Endothelial cell of umbilical vein (primary cell): Measurements from ENCODE around the gene MAP3K21. TPM values are rescaled to one million over a fixed set of nuclear protein-coding genes. Genes with fewer than 3 reads are reported as not detected.

ENCODE experiments used
- BruUV-seq: library from RNA; stranded (reverse); fragments of 400-500 nt; replicated peaks from 2 replicates; lab custom pipeline; 2021; lab: Mats Ljungman, UMichigan
- CTCF ChIA-PET: fragments of 300-600, 350-600 bp; sonication (Branson Sonifier 250); formaldehyde crosslinking; loops from one replicate; lab custom pipeline; 2021; ENCODE audit warnings: antibody characterized with exemption, inconsistent platforms; lab: Charles Lee
- POLR2A ChIA-PET: fragments of 300-600, 350-600 bp; sonication (Branson Sonifier 250); formaldehyde crosslinking; loops from one replicate; lab custom pipeline; 2021; ENCODE audit warnings: antibody characterized with exemption, inconsistent platforms; lab: Charles Lee
- DNase-seq: peaks from one replicate; pipeline ENCODE4 v3.0.0-alpha.2; 2011; ENCODE audit warnings: low read depth, low spot score
- FAIRE-seq: peaks from 2 replicates; lab custom pipeline; 2011; peaks lifted over from hg19 to GRCh38; lab: Jason Lieb, UNC
- H2AFZ ChIP-seq: 2 replicates; pipeline ENCODE4 v1.6.0; 2012; ENCODE audit warnings: low read depth, low read length, control low read depth, inconsistent platforms
- H3K27ac ChIP-seq: 2 replicates; pipeline ENCODE4 v1.5.1; 2011; ENCODE audit warnings: low read depth, mild to moderate bottlenecking, control low read depth, low read length, moderate library complexity; ENCODE audit not compliant: insufficient read depth
- H3K27me3 ChIP-seq, 2 experiments: 2 replicates each; pipeline versions ENCODE4 v1.6.0 to v1.6.1; 2011; ENCODE audit warnings: low read length in 2 of 2, mixed read lengths in 1 of 2; ENCODE audit not compliant: control insufficient read depth in 2 of 2, insufficient read depth in 2 of 2
- H3K36me3 ChIP-seq, 2 experiments: 2 replicates in 1 of 2; 3 replicates in 1 of 2; pipeline ENCODE4 v1.5.1; 2011; ENCODE audit warnings: low read length in 2 of 2, mild to moderate bottlenecking in 1 of 2, moderate library complexity in 1 of 2; ENCODE audit not compliant: control insufficient read depth in 2 of 2, insufficient read depth in 2 of 2; ENCODE audit errors: extremely low read depth in 1 of 2
- H3K4me1 ChIP-seq: 3 replicates; pipeline ENCODE4 v1.5.1; 2011; ENCODE audit warnings: mild to moderate bottlenecking, low read length; ENCODE audit not compliant: control insufficient read depth, insufficient read depth; ENCODE audit errors: extremely low read depth
- H3K4me2 ChIP-seq: 2 replicates; pipeline ENCODE4 v1.6.1; 2011; ENCODE audit warnings: low read length, control low read depth, mixed read lengths; ENCODE audit not compliant: insufficient read depth
- H3K4me3 ChIP-seq, 3 experiments: fragments of 200-600 bp in 1 of 3; sonication (generic), shearing (Covaris generic) in 1 of 3; replicated peaks in 1 of 3; 2 replicates each; pipeline ENCODE4 v1.5.1; 2011 to 2016; ENCODE audit warnings: control low read depth in 3 of 3, low read length in 3 of 3, mild to moderate bottlenecking in 2 of 3, inconsistent platforms in 1 of 3, low read depth in 1 of 3, moderate library complexity in 1 of 3; ENCODE audit not compliant: insufficient read depth in 1 of 3
- H3K79me2 ChIP-seq: 2 replicates; pipeline ENCODE4 v1.6.0; 2012; ENCODE audit warnings: low read length, inconsistent platforms; ENCODE audit not compliant: control insufficient read depth, insufficient read depth
- H3K9ac ChIP-seq: replicated peaks from 2 replicates; pipeline ENCODE3; 2011; ENCODE audit warnings: low read length, control low read depth; ENCODE audit not compliant: insufficient read depth; ENCODE audit errors: extremely low read depth
- H3K9me1 ChIP-seq: replicated peaks from 3 replicates; pipeline ENCODE4 v1.6.0; 2011; ENCODE audit warnings: mild to moderate bottlenecking, low read length; ENCODE audit not compliant: control insufficient read depth, insufficient read depth; ENCODE audit errors: extremely low read depth
- H3K9me3 ChIP-seq: replicated peaks from 2 replicates; pipeline ENCODE4 v1.5.1; 2012; ENCODE audit warnings: low read length, inconsistent platforms; ENCODE audit not compliant: control insufficient read depth, insufficient read depth
- H4K20me1 ChIP-seq: replicated peaks from 2 replicates; pipeline ENCODE3; 2011; ENCODE audit warnings: mild to moderate bottlenecking, low read length; ENCODE audit not compliant: control insufficient read depth, insufficient read depth; ENCODE audit errors: extremely low read depth
- CTCF ChIP-seq, 2 donors: IDR thresholded peaks; 1 replicate in 1 of 2; 2 replicates in 1 of 2; pipeline ENCODE4 v1.5.1; 2011; ENCODE audit warnings: low read length in 2 of 2, mild to moderate bottlenecking in 2 of 2, moderate library complexity in 2 of 2, control low read depth in 1 of 2, inconsistent platforms in 1 of 2, low read depth in 1 of 2; ENCODE audit not compliant: insufficient read depth in 1 of 2; ENCODE audit errors: extremely low read depth in 1 of 2
- EZH2 ChIP-seq: IDR thresholded peaks from 2 replicates; pipeline ENCODE4 v1.6.1; 2012; ENCODE audit warnings: borderline replicate concordance, low read depth, mild to moderate bottlenecking, moderate library complexity, low read length, inconsistent platforms; ENCODE audit not compliant: severe bottlenecking
- FOS ChIP-seq: IDR thresholded peaks from 2 replicates; pipeline ENCODE4 v1.6.1; 2011; ENCODE audit warnings: mild to moderate bottlenecking, low read length, moderate library complexity, borderline replicate concordance; ENCODE audit not compliant: insufficient read depth
- GATA2 ChIP-seq: IDR thresholded peaks from 2 replicates; pipeline ENCODE4 v1.7.0; 2011; ENCODE audit warnings: low read depth, mild to moderate bottlenecking, moderate library complexity, mixed read lengths, low read length; ENCODE audit not compliant: insufficient read length, insufficient read depth
- JUN ChIP-seq: IDR thresholded peaks from 2 replicates; pipeline ENCODE4 v1.6.1; 2011; ENCODE audit warnings: borderline replicate concordance, low read depth; ENCODE audit not compliant: insufficient read length, insufficient read depth
- MYC ChIP-seq: IDR thresholded peaks from one replicate; pipeline ENCODE4 v1.6.1; 2011; ENCODE audit warnings: mild to moderate bottlenecking, low read depth, low read length
- POLR2A ChIP-seq: IDR thresholded peaks from 2 replicates; pipeline ENCODE4 v1.6.1; 2012; ENCODE audit warnings: low read depth, mild to moderate bottlenecking, control low read depth, low read length
- POLR2AphosphoS5 ChIP-seq: IDR thresholded peaks from 2 replicates; pipeline ENCODE4 v1.6.1; 2012; ENCODE audit warnings: low read depth, mild to moderate bottlenecking, control low read depth, low read length, moderate library complexity; ENCODE audit not compliant: insufficient read depth
- dilution Hi-C: fragments of 300-500 bp; cut with MboI; formaldehyde crosslinking; loops from one replicate; pipeline ENCODE4 v1.15.0; 2019; ENCODE audit warnings: low sequenced_read_pairs; ENCODE audit not compliant: extremely low pct_ligation_motif_present
- intact Hi-C: fragments of 100-400 bp; cut with micrococcal nuclease; formaldehyde crosslinking; loops from one replicate; pipeline ENCODE4 v1.10.0; 2022
- polyA plus RNA-seq, 4 experiments: library from polyadenylated mRNA; depleted of rRNA in 3 of 4; stranded (reverse) in 3 of 4; unstranded in 1 of 4; fragments of >200 nt; gene quantifications; 2 replicates each; pipeline versions ENCODE4 v1.2.1 to v1.2.3, GENCODE V29; 2011 to 2012; ENCODE audit warnings: missing spikeins in 1 of 4
- total RNA-seq: library from RNA; stranded (reverse); gene quantifications from 2 replicates; pipeline ENCODE4 v1.2.3, GENCODE V29; 2021
- TF ChIP-seq, protein P1 (sequence below): IDR thresholded peaks from 2 replicates; pipeline ENCODE4 v1.6.1; 2011; ENCODE audit not compliant: insufficient read depth, insufficient read length

MAP3K21 gene
- total and polyA plus RNA-seq, 2 donors (not counting 3 experiments of a cell fraction or from before 2014, with no cell fraction given): 0.65 to 0.95 TPM

GRCh38 chr1:233356705-233356987 is 29.1 kb downstream of the MAP3K21 start:
- intact Hi-C loops: no loop called here
- FAIRE-seq (no peak), DNase-seq (no peak)
- Histone ChIP-seq H2AFZ (no peak overlapping the region), H3K79me2 (no peaks in the 10 kb centered on the region), H3K27me3 (no peaks in the 10 kb centered on the region), H3K36me3 (no peaks in the 10 kb centered on the region), H4K20me1 (no peaks in the 10 kb centered on the region), H3K4me1 (peaks cover 4% of the 10 kb centered on the region), H3K9me3 (no peaks in the 10 kb centered on the region), H3K4me3 (no peak overlapping the region), H3K27ac (no peak overlapping the region), H3K4me2 (no peak overlapping the region), H3K9me1 (no peaks in the 10 kb centered on the region), H3K9ac (no peak overlapping the region)
- POLR2A ChIA-PET: no interaction called here
- dilution Hi-C loops: no loop called here
- no peak for TF ChIP-seq CTCF (IDR thresholded peaks at IDR 0.05; ENCODE audit: extremely low read depth in 1 of 2, insufficient read depth in 1 of 2, low read depth in 1 of 2, low read length in 2 of 2)
- TF ChIP-seq JUN: no peak
- no peak for TF ChIP-seq EZH2
- no TSS peak for BruUV-seq
- CTCF ChIA-PET: no interaction called here

GRCh38 chr1:233357595-233358397 is 30.3 kb downstream of the MAP3K21 start:
- intact Hi-C loops (no loop called here), dilution Hi-C loops (no loop called here)
- peaks cover 4% of the 10 kb centered on the region for H3K4me1 ChIP-seq
- H3K27ac ChIP-seq: no peak overlapping the region
- no peaks in the 10 kb centered on the region for H3K27me3 ChIP-seq
- no peaks in the 10 kb centered on the region for H3K36me3 ChIP-seq
- H3K4me2 ChIP-seq: no peak overlapping the region
- BruUV-seq: no TSS peak
- H3K4me3 ChIP-seq: no peak overlapping the region
- no peaks in the 10 kb centered on the region for H4K20me1 ChIP-seq
- CTCF ChIA-PET: no interaction called here
- FAIRE-seq (no peak), DNase-seq (no peak)
- TF ChIP-seq POLR2AphosphoS5: no peak
- TF ChIP-seq GATA2: no peak
- no peak for TF ChIP-seq POLR2A
- TF ChIP-seq, protein P1, sequence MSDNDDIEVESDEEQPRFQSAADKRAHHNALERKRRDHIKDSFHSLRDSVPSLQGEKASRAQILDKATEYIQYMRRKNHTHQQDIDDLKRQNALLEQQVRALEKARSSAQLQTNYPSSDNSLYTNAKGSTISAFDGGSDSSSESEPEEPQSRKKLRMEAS: no peak
- TF ChIP-seq MYC: no peak
- no peak for TF ChIP-seq FOS
- TF ChIP-seq JUN: no peak
- TF ChIP-seq CTCF (IDR thresholded peaks at IDR 0.05; ENCODE audit: extremely low read depth in 1 of 2, insufficient read depth in 1 of 2, low read depth in 1 of 2, low read length in 2 of 2): no peak
- TF ChIP-seq EZH2: no peak
- H3K9me1 ChIP-seq: no peaks in the 10 kb centered on the region
- H2AFZ ChIP-seq: no peak overlapping the region
- H3K9ac ChIP-seq: no peak overlapping the region
- POLR2A ChIA-PET: no interaction called here
- no peaks in the 10 kb centered on the region for H3K79me2 ChIP-seq
- H3K9me3 ChIP-seq: no peaks in the 10 kb centered on the region
